GM03348 (cell line): ENCODE data around the gene SPON1.
A peak's percentile ranks its signal among the peaks of the same experiment; 100 is the strongest.
"Not testable (repeated sequence)": the region's sequence is repeated elsewhere in the genome, so short reads cannot be mapped to it uniquely, and the experiment has no call there.

ENCODE experiments used
- DNase-seq: peaks from one replicate; pipeline ENCODE4 v3.0.0; 2012; ENCODE audit warnings: low spot score

The SPON1 gene

GRCh38 chr11:14132312-14132711, 169.8 kb downstream of the SPON1 start:
- DNase-seq: peak; percentile 10

- no peak for DNase-seq
These were observed 170.9 kb downstream of the SPON1 start for GRCh38 chr11:14133381-14133780.

GRCh38 chr11:14136561-14136960, 174.0 kb downstream of the SPON1 start:
- no peak for DNase-seq

- no peak for DNase-seq
These were observed 174.8 kb downstream of the SPON1 start for GRCh38 chr11:14137284-14137683.

GRCh38 chr11:14140991-14141390, 178.5 kb downstream of the SPON1 start:
- DNase-seq: no peak

- no peak for DNase-seq
These were observed 179.2 kb downstream of the SPON1 start for GRCh38 chr11:14141676-14142075.

- no peak for DNase-seq
These were observed 182.4 kb downstream of the SPON1 start for GRCh38 chr11:14144934-14145333.

- DNase-seq: peak; percentile 44
These were observed 186.2 kb downstream of the SPON1 start for GRCh38 chr11:14148653-14149273.

- DNase-seq: no peak
These were observed 187.2 kb downstream of the SPON1 start for GRCh38 chr11:14149683-14150082.

GRCh38 chr11:14150878-14151277, 188.4 kb downstream of the SPON1 start:
- DNase-seq: no peak

GRCh38 chr11:14154103-14154502, 191.6 kb downstream of the SPON1 start:
- not testable (repeated sequence) for DNase-seq

GRCh38 chr11:14158393-14158792, 195.9 kb downstream of the SPON1 start:
- DNase-seq: no peak

- no peak for DNase-seq
These were observed 201.1 kb downstream of the SPON1 start for GRCh38 chr11:14163576-14163975.

- DNase-seq: not testable (repeated sequence)
These were observed 211.2 kb downstream of the SPON1 start for GRCh38 chr11:14173679-14174078.

GRCh38 chr11:14179116-14179820, 216.7 kb downstream of the SPON1 start:
- DNase-seq: no peak

- no peak for DNase-seq
These were observed 218.6 kb downstream of the SPON1 start for GRCh38 chr11:14181121-14181520.

- no peak for DNase-seq
These were observed 220.4 kb downstream of the SPON1 start for GRCh38 chr11:14182833-14183364.

GRCh38 chr11:14184028-14184940, 221.8 kb downstream of the SPON1 start:
- DNase-seq: no peak

- DNase-seq: no peak
These were observed 222.9 kb downstream of the SPON1 start for GRCh38 chr11:14185461-14185860.

GRCh38 chr11:14186046-14186775, 223.7 kb downstream of the SPON1 start:
- DNase-seq: no peak

GRCh38 chr11:14189874-14190273, 227.4 kb downstream of the SPON1 start:
- no peak for DNase-seq
